Testis (tissue), 2 donors: Measurements from ENCODE around the gene WFIKKN1.

ENCODE experiments used
- POLR2A ChIP-seq: fragments of 450-650 bp; IDR thresholded peaks from one replicate; pipeline ENCODE4 v1.6.1; 2017; ENCODE audit warnings: antibody characterized with exemption, mild to moderate bottlenecking, moderate library complexity
- TF ChIP-seq, protein P1 (sequence below), 3 experiments: fragments of 450-650 bp in 2 of 3; fragments of 200-600 bp in 1 of 3; sonication (generic) in 1 of 3; IDR thresholded peaks; one replicate each; pipeline ENCODE4 v1.5.1; 2016 to 2019; ENCODE audit warnings: antibody characterized with exemption in 3 of 3, mild to moderate bottlenecking in 2 of 3, moderate library complexity in 1 of 3

GRCh38 chr16:603933-604332 lies 26.9 kb upstream of the WFIKKN1 start:
- TF ChIP-seq, protein P1, sequence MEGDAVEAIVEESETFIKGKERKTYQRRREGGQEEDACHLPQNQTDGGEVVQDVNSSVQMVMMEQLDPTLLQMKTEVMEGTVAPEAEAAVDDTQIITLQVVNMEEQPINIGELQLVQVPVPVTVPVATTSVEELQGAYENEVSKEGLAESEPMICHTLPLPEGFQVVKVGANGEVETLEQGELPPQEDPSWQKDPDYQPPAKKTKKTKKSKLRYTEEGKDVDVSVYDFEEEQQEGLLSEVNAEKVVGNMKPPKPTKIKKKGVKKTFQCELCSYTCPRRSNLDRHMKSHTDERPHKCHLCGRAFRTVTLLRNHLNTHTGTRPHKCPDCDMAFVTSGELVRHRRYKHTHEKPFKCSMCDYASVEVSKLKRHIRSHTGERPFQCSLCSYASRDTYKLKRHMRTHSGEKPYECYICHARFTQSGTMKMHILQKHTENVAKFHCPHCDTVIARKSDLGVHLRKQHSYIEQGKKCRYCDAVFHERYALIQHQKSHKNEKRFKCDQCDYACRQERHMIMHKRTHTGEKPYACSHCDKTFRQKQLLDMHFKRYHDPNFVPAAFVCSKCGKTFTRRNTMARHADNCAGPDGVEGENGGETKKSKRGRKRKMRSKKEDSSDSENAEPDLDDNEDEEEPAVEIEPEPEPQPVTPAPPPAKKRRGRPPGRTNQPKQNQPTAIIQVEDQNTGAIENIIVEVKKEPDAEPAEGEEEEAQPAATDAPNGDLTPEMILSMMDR (IDR thresholded peaks at IDR 0.05), result no peak
- no peak for TF ChIP-seq POLR2A
